Measurements from ENCODE around the gene ASTN1.

GRCh38 chr1:176878750-176879536, 285.6 kb downstream of the ASTN1 start:
- TF ChIP-seq POLR2A (IDR thresholded peaks at IDR 0.05; ENCODE audit: low read length) = no peak
- no peak for TF ChIP-seq GATA1 (IDR thresholded peaks at IDR 0.05; ENCODE audit: low read depth, low read length)
